HEK293 (cell line): ENCODE measurements around the gene RBP4.

ENCODE experiments used
- CTCF ChIA-PET: fragments of 350-600 bp; formaldehyde crosslinking; extraction: SDS; loops from one replicate; lab custom pipeline; 2021; ENCODE audit warnings: antibody characterized with exemption; lab: Yijun Ruan, JAX
- POLR2A ChIA-PET: fragments of 300-600 bp; formaldehyde crosslinking; extraction: SDS; loops from one replicate; lab custom pipeline; 2020; ENCODE audit warnings: antibody characterized with exemption, inconsistent platforms; lab: Yijun Ruan, JAX
- H3K27ac ChIP-seq: fragments of 200-500 bp; sonication (Bioruptor generic); 2 replicates; pipeline ENCODE4 v1.5.1; 2014; ENCODE audit warnings: low read depth, low read length, control low read depth, inconsistent platforms; ENCODE audit errors: extremely low read depth
- H3K36me3 ChIP-seq, 2 experiments: fragments of 200-500 bp in 1 of 2; sonication (Bioruptor generic) in 1 of 2; 1 replicate in 1 of 2; 2 replicates in 1 of 2; pipeline ENCODE4 v1.5.1; 2014 to 2017; ENCODE audit warnings: inconsistent platforms in 2 of 2, low read length in 2 of 2; ENCODE audit not compliant: control insufficient read depth in 2 of 2, insufficient read depth in 1 of 2
- H3K4me1 ChIP-seq: fragments of 200-500 bp; sonication (Bioruptor generic); 2 replicates; pipeline ENCODE4 v1.5.1; 2014; ENCODE audit warnings: mild to moderate bottlenecking, low read length, inconsistent platforms; ENCODE audit not compliant: control insufficient read depth, insufficient read depth
- H3K4me3 ChIP-seq: 2 replicates; pipeline ENCODE4 v1.5.1; 2011; ENCODE audit warnings: low read depth, mild to moderate bottlenecking, control low read depth, low read length, moderate library complexity
- H3K9me3 ChIP-seq: fragments of 200-500 bp; sonication (Bioruptor generic); 2 replicates; pipeline ENCODE4 v1.5.1; 2014; ENCODE audit warnings: low read depth, low read length, inconsistent platforms; ENCODE audit not compliant: control insufficient read depth, insufficient read depth
- GLI2 ChIP-seq: fragments of 450-650 bp; formaldehyde crosslinking; IDR thresholded peaks from 2 replicates; pipeline ENCODE4; 2017; ENCODE audit warnings: missing biosample characterization, missing genetic modification characterization, low read depth, borderline replicate concordance
- MYNN ChIP-seq: fragments of 450-650 bp; formaldehyde crosslinking; IDR thresholded peaks from 2 replicates; pipeline ENCODE4 v1.5.1; 2016; ENCODE audit warnings: missing biosample characterization, missing genetic modification characterization, borderline replicate concordance
- ZNF114 ChIP-seq: fragments of 450-650 bp; formaldehyde crosslinking; IDR thresholded peaks from 2 replicates; pipeline ENCODE4 v1.5.0; 2017; ENCODE audit warnings: missing biosample characterization, missing genetic modification characterization
- ZNF121 ChIP-seq: fragments of 450-650 bp; formaldehyde crosslinking; IDR thresholded peaks from 2 replicates; pipeline ENCODE4 v1.5.1; 2016; ENCODE audit warnings: missing biosample characterization, missing genetic modification characterization
- ZNF138 ChIP-seq: fragments of 450-650 bp; formaldehyde crosslinking; IDR thresholded peaks from 2 replicates; pipeline ENCODE4 v1.5.1; 2016; ENCODE audit warnings: missing biosample characterization, missing genetic modification characterization, borderline replicate concordance
- ZNF16 ChIP-seq: fragments of 450-650 bp; formaldehyde crosslinking; IDR thresholded peaks from 2 replicates; pipeline ENCODE4 v1.5.1; 2016; ENCODE audit warnings: low read depth, missing biosample characterization, missing genetic modification characterization
- ZNF274 ChIP-seq, 2 experiments: fragments of 200-500 bp in 1 of 2; fragments of 450-650 bp in 1 of 2; sonication (Bioruptor generic) in 1 of 2; formaldehyde crosslinking in 1 of 2; IDR thresholded peaks; 2 replicates each; pipeline versions ENCODE4 v1.5.1 to v1.6.1; 2014 to 2016; ENCODE audit warnings: borderline replicate concordance in 1 of 2, inconsistent platforms in 1 of 2, low read length in 1 of 2, missing biosample characterization in 1 of 2, missing genetic modification characterization in 1 of 2
- ZNF280D ChIP-seq: fragments of 450-650 bp; formaldehyde crosslinking; IDR thresholded peaks from 2 replicates; pipeline ENCODE4 v1.5.1; 2016; ENCODE audit warnings: missing biosample characterization, missing genetic modification characterization
- ZNF449 ChIP-seq: fragments of 450-650 bp; formaldehyde crosslinking; IDR thresholded peaks from 2 replicates; pipeline ENCODE4 v1.5.1; 2017; ENCODE audit warnings: missing biosample characterization, mild to moderate bottlenecking, missing genetic modification characterization, moderate library complexity
- ZNF544 ChIP-seq: fragments of 450-650 bp; formaldehyde crosslinking; IDR thresholded peaks from 2 replicates; pipeline ENCODE4 v1.5.0; 2017; ENCODE audit warnings: missing biosample characterization, missing genetic modification characterization
- ZNF571 ChIP-seq: fragments of 450-650 bp; formaldehyde crosslinking; IDR thresholded peaks from 2 replicates; pipeline ENCODE4 v1.5.0; 2017; ENCODE audit warnings: missing biosample characterization, missing genetic modification characterization
- ZNF600 ChIP-seq: fragments of 450-650 bp; formaldehyde crosslinking; IDR thresholded peaks from 2 replicates; pipeline ENCODE4 v1.5.1; 2016; ENCODE audit warnings: missing biosample characterization, missing genetic modification characterization
- ZNF747 ChIP-seq: fragments of 450-650 bp; formaldehyde crosslinking; IDR thresholded peaks from 2 replicates; pipeline ENCODE4 v1.5.1; 2016; ENCODE audit warnings: missing biosample characterization, missing genetic modification characterization
- TF ChIP-seq, protein P1 (sequence below): fragments of 450-650 bp; formaldehyde crosslinking; IDR thresholded peaks from 2 replicates; pipeline ENCODE4 v1.5.1; 2016; ENCODE audit warnings: missing biosample characterization, missing genetic modification characterization, borderline replicate concordance

Gene RBP4

DNA sequence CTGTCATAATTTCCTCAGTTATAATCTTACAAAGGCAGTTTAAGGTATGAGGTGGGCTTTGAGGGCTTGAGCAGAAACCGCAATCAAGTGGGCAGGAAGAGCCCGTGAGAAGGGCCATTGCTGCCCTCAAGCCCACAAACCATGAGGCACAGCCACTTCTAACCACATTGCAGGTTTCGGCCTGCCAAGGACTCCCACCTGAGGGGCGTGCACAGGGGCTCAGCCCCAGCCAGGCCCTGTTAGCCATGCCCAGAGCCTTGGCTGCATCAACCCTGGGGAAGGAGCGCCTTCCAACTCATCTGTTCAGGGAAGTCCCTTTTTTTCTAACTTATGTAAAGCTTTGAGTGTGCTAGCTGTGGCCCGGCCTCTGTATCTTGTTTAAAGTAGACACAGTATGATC is 40.5 kb downstream of the RBP4 start:
- no peaks in the 10 kb centered on the region for H3K4me1 ChIP-seq
- no peak overlapping the region for H3K27ac ChIP-seq
- no peak overlapping the region for H3K4me3 ChIP-seq
- ChIA-PET CTCF (interaction anchor here (1.2 kb wide), 1 partner anchor 19 kb away, joined by 5 read pairs; no protein-coding TSS in a partner anchor), POLR2A (no interaction called here)
- no peak for TF ChIP-seq ZNF571
- TF ChIP-seq ZNF280D (tag by site-specific recombination): no peak
- H3K36me3 ChIP-seq: no peaks in the 10 kb centered on the region
- no peaks in the 10 kb centered on the region for H3K9me3 ChIP-seq

DNA sequence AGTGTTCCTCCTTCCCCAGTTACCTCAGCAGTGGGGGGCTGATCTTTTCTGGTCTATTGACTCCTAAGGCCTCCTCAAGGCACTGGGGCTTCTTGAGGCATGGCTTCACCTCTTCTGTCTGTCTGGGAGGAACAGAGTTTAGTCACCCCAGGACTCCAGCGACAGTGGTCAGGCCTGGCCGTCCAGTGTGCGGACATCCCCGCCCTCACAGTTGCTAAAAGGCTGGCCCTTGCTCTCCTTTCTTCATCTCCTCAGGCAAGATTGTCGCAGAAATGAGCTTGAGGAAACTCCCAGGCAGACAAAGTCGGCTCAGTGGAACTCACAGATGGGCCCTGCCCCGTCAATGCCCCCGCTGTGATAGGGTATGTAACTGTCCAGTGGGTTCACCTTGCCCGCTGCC is 41.5 kb downstream of the RBP4 start:
- H3K9me3 ChIP-seq: no peaks in the 10 kb centered on the region
- H3K4me1 ChIP-seq: no peaks in the 10 kb centered on the region
- CTCF ChIA-PET: interaction anchor here (0.7 to 2.0 kb wide), 3 partner anchors 9 to 255 kb away, joined by 3 to 8 read pairs (median 5); no protein-coding TSS in a partner anchor
- POLR2A ChIA-PET: interaction anchor here (0.6 kb wide), 1 partner anchor 63 kb away, joined by 6 read pairs; the partner anchor contains the start of gene CEP55
- no peak overlapping the region for H3K4me3 ChIP-seq
- TF ChIP-seq ZNF747 (tag by site-specific recombination) (no peak), ZNF16 (no peak), ZNF274 (IDR thresholded peaks at IDR 0.05; ENCODE audit: low read length) (no peak), ZNF274 (tag by site-specific recombination; IDR thresholded peaks at IDR 0.05; ENCODE audit: borderline replicate concordance) (no peak), ZNF138 (tag by site-specific recombination) (no peak), ZNF121 (tag by site-specific recombination) (no peak), GLI2 (tag by site-specific recombination) (no peak), ZNF114 (tag by site-specific recombination) (no peak), ZNF600 (tag by site-specific recombination) (no peak), MYNN (tag by site-specific recombination) (no peak), ZNF449 (tag by site-specific recombination) (no peak), ZNF544 (no peak)
- TF ChIP-seq, protein P1, sequence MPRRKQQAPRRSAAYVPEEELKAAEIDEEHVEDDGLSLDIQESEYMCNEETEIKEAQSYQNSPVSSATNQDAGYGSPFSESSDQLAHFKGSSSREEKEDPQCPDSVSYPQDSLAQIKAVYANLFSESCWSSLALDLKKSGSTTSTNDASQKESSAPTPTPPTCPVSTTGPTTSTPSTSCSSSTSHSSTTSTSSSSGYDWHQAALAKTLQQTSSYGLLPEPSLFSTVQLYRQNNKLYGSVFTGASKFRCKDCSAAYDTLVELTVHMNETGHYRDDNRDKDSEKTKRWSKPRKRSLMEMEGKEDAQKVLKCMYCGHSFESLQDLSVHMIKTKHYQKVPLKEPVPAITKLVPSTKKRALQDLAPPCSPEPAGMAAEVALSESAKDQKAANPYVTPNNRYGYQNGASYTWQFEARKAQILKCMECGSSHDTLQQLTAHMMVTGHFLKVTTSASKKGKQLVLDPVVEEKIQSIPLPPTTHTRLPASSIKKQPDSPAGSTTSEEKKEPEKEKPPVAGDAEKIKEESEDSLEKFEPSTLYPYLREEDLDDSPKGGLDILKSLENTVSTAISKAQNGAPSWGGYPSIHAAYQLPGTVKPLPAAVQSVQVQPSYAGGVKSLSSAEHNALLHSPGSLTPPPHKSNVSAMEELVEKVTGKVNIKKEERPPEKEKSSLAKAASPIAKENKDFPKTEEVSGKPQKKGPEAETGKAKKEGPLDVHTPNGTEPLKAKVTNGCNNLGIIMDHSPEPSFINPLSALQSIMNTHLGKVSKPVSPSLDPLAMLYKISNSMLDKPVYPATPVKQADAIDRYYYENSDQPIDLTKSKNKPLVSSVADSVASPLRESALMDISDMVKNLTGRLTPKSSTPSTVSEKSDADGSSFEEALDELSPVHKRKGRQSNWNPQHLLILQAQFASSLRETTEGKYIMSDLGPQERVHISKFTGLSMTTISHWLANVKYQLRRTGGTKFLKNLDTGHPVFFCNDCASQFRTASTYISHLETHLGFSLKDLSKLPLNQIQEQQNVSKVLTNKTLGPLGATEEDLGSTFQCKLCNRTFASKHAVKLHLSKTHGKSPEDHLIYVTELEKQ (tag by site-specific recombination): no peak
- TF ChIP-seq, all 188 proteins: peak for 0
- Histone ChIP-seq H3K27ac (no peak overlapping the region), H3K36me3 (no peaks in the 10 kb centered on the region)
